Peyer's patch (tissue), 4 donors: ENCODE measurements around the gene ZNF444. TPM values are rescaled to one million over a fixed set of nuclear protein-coding genes. Genes with fewer than 3 reads are reported as not detected.
"Not testable (repeated sequence)": the region's sequence is repeated elsewhere in the genome, so short reads cannot be mapped to it uniquely, and the experiment has no call there.

Source experiments
- DNase-seq, 3 donors: peaks; one replicate each; pipeline ENCODE4 v3.0.0-alpha.2; 2017 to 2019
- H3K27ac ChIP-seq, 4 donors: fragments of 200-600 bp; sonication (generic); one replicate each; pipeline ENCODE4 v1.5.1; 2016 to 2019
- H3K27me3 ChIP-seq, 2 donors: fragments of 200-600 bp; sonication (generic); one replicate each; pipeline ENCODE4 v1.5.1; 2019
- H3K36me3 ChIP-seq, 3 donors: fragments of 200-600 bp; sonication (generic); one replicate each; pipeline ENCODE4 v1.5.1; 2016 to 2019
- H3K4me1 ChIP-seq, 4 donors: fragments of 200-600 bp; sonication (generic); one replicate each; pipeline ENCODE4 v1.5.1; 2016 to 2019
- H3K4me3 ChIP-seq, 4 donors: fragments of 200-600 bp; sonication (generic); 1 replicate in 3 of 4; 2 replicates in 1 of 4; pipeline ENCODE4 v1.5.1; 2016 to 2019; ENCODE audit warnings: mild to moderate bottlenecking in 1 of 4
- H3K9me3 ChIP-seq, 4 donors: fragments of 200-600 bp; sonication (generic); one replicate each; pipeline ENCODE4 v1.5.1; 2016 to 2019; ENCODE audit warnings: mild to moderate bottlenecking in 1 of 4
- CTCF ChIP-seq, 6 experiments: fragments of 450-650 bp in 4 of 6; fragments of 200-600 bp in 2 of 6; sonication (generic) in 1 of 6; IDR thresholded peaks; one replicate each; pipeline ENCODE4 v1.5.1; 2017 to 2019; ENCODE audit warnings: antibody characterized with exemption in 6 of 6, mild to moderate bottlenecking in 3 of 6, moderate library complexity in 1 of 6
- POLR2A ChIP-seq, 2 donors: fragments of 450-650 bp; IDR thresholded peaks; one replicate each; pipeline ENCODE4 v1.5.1; 2017; ENCODE audit warnings: antibody characterized with exemption in 2 of 2, mild to moderate bottlenecking in 2 of 2, moderate library complexity in 2 of 2
- small RNA-seq, 2 donors: library from RNA; depleted of rRNA; stranded (forward); fragments of <200 nt; gene quantifications; one replicate each; pipeline ENCODE3, GENCODE V24; 2016
- total RNA-seq, 4 donors: library from RNA; depleted of rRNA; stranded (reverse); fragments of >200 nt; gene quantifications; one replicate each; pipeline ENCODE4 v1.1.0, GENCODE V29; 2016

The ZNF444 gene
- total RNA-seq, 4 donors from 2014 or later: 22.1 to 49.9 (median 33.2) TPM

GRCh38 chr19:56199687-56200086 lies 58.6 kb downstream of the ZNF444 start:
- no peaks in the 10 kb centered on the region for H3K36me3 ChIP-seq
- no peak overlapping the region for H3K27ac ChIP-seq
- H3K4me3 ChIP-seq: no peak overlapping the region
- H3K9me3 ChIP-seq: no peaks in the 10 kb centered on the region
- TF ChIP-seq POLR2A (IDR thresholded peaks at IDR 0.05) (no peak), CTCF (IDR thresholded peaks at IDR 0.05) (no peak)
- no peaks in the 10 kb centered on the region for H3K27me3 ChIP-seq
- no peaks in the 10 kb centered on the region for H3K4me1 ChIP-seq
- DNase-seq: no peak

GRCh38 chr19:56201973-56202372 lies 60.9 kb downstream of the ZNF444 start, which contains the start of gene ZSCAN5C:
Gene ZSCAN5C, plus strand, starts transcription at chr19:56202273. Its CDS starts 3,641 bp downstream, at chr19:56205914.
- Histone ChIP-seq H3K4me1 (no peaks in the 10 kb centered on the region), H3K27me3 (no peaks in the 10 kb centered on the region), H3K4me3 (no peak within 1 kb of the TSS), H3K9me3 (no peaks in the 10 kb centered on the region), H3K36me3 (no peaks in the 10 kb centered on the region), H3K27ac (no peak within 1 kb of the TSS)
- no peak for TF ChIP-seq CTCF (IDR thresholded peaks at IDR 0.05)
- TF ChIP-seq POLR2A (IDR thresholded peaks at IDR 0.05): no peak
- no peak for DNase-seq

DNA sequence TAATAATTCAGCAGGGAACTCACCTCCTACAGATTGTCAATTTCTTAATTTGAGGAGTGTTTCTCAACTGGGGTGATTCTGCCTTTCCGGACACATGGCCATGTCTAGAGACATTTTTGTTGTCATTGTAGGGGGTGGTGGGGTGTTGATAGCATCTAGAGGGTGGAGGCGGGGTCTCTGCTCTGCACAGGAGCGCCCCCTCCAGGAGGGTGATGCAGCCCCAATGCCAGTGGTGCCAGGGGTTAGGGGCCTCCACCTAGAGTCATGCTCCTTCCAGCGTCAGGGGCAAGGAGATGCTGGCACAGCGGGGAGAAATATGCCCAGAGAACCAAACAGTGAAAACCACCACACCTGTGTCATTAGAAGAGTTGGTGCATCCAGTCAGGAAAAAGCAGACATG lies 66.5 kb downstream of the ZNF444 start:
- not testable (repeated sequence) for H3K36me3 ChIP-seq, DNase-seq, H3K27ac ChIP-seq, H3K9me3 ChIP-seq, H3K4me1 ChIP-seq, H3K4me3 ChIP-seq, H3K27me3 ChIP-seq

- Histone ChIP-seq H3K36me3 (no peaks in the 10 kb centered on the region), H3K4me1 (no peaks in the 10 kb centered on the region)
These were observed 68.0 kb downstream of the ZNF444 start for GRCh38 chr19:56209091-56209490.

DNA sequence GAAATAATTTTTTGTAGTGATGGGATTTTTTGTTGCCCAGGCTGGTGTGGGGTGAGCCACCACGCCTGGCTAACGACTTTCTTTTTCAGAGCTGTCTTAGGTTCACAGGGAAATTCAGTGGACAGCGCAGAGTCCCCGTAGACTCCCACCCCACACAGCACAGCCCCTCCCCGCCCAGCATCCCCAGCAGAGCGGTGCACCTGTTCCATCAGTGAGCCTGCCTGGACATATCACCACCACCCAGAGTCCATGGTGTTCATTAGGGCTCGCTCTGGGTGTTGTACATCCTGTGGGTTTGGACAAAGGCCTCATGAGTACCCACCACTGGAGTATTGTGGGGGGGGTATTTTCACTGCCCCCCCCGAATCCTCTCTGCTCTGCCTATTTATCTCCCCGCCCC lies 68.9 kb downstream of the ZNF444 start:
- not testable (repeated sequence) for H3K4me3 ChIP-seq, H3K27me3 ChIP-seq, H3K36me3 ChIP-seq, H3K4me1 ChIP-seq, DNase-seq, H3K27ac ChIP-seq, H3K9me3 ChIP-seq

More at GRCh38 chr19:56209091-56209490, 68.0 kb downstream of the ZNF444 start:
- no peak for TF ChIP-seq POLR2A (IDR thresholded peaks at IDR 0.05)
- H3K9me3 ChIP-seq: no peaks in the 10 kb centered on the region
- no peak overlapping the region for H3K27ac ChIP-seq
- no peak for DNase-seq
- no peaks in the 10 kb centered on the region for H3K27me3 ChIP-seq
- H3K4me3 ChIP-seq: no peak overlapping the region

Small RNAs within 50 kb of the gene (small RNA-seq; reads per million reads assigned to genes)
- gene AC024580.2 (0 reads per million in 2 donors), gene RF00019 (0 reads per million in 2 donors)

Other genes with a start within 250 kb of the ZNF444 start
- gene NLRP13, start 209.0 kb upstream of the ZNF444 start, total RNA-seq: not detected
- not detected for gene NLRP8, start 193.5 kb upstream of the ZNF444 start, total RNA-seq
- not detected for gene NLRP5, start 154.5 kb upstream of the ZNF444 start, total RNA-seq
- gene ZNF787, start 20.0 kb upstream of the ZNF444 start, total RNA-seq: 10 to 100 TPM; 19.0 to 42.1 (median 26.9) TPM
- gene GALP, start 34.7 kb downstream of the ZNF444 start, total RNA-seq: not detected
- not detected for gene ZSCAN5B, start 56.5 kb downstream of the ZNF444 start, total RNA-seq
- not detected for gene ZSCAN5C, start 61.0 kb downstream of the ZNF444 start, total RNA-seq
- gene EDDM13, start 131.5 kb downstream of the ZNF444 start, total RNA-seq: not detected
- 10 to 100 TPM; 14.9 to 19.0 (median 15.3) TPM for gene ZSCAN5A, start 173.6 kb downstream of the ZNF444 start, total RNA-seq